Sigmoid colon (tissue), 7 donors: ENCODE measurements around the gene NAGS. TPM values are rescaled to one million over a fixed set of nuclear protein-coding genes. Genes with fewer than 3 reads are reported as not detected.

Experiments used
- DNase-seq: peaks from one replicate; pipeline ENCODE4 v3.0.0-alpha.2; 2019
- H3K27ac ChIP-seq, 4 donors: fragments of 200-600 bp; sonication (generic); one replicate each; pipeline ENCODE4 v1.5.1; 2016 to 2019; ENCODE audit warnings: mild to moderate bottlenecking in 1 of 4
- H3K27me3 ChIP-seq, 3 donors: fragments of 200-600 bp; sonication (generic); one replicate each; pipeline ENCODE4 v1.5.1; 2019; ENCODE audit warnings: mild to moderate bottlenecking in 1 of 3
- H3K36me3 ChIP-seq, 4 donors: fragments of 200-600 bp; sonication (generic); one replicate each; pipeline ENCODE4 v1.5.1; 2016 to 2019
- H3K4me1 ChIP-seq, 4 donors: fragments of 200-600 bp; sonication (generic); one replicate each; pipeline ENCODE4 v1.5.1; 2017 to 2019
- H3K4me3 ChIP-seq, 4 donors: fragments of 200-600 bp; sonication (generic); one replicate each; pipeline ENCODE4 v1.5.1; 2017 to 2019; ENCODE audit warnings: mild to moderate bottlenecking in 2 of 4, moderate library complexity in 1 of 4
- H3K9me3 ChIP-seq, 4 donors: fragments of 200-600 bp in 3 of 4; sonication (generic) in 3 of 4; one replicate each; pipeline versions ENCODE4 v1.5.1 to v1.6.1; 2013 to 2019
- CTCF ChIP-seq, 4 experiments: fragments of 450-650 bp in 3 of 4; fragments of 200-600 bp in 1 of 4; IDR thresholded peaks; one replicate each; pipeline ENCODE4 v1.5.1; 2016 to 2019; ENCODE audit warnings: antibody characterized with exemption in 4 of 4, mild to moderate bottlenecking in 3 of 4, moderate library complexity in 2 of 4
- EP300 ChIP-seq, 4 donors: sonication (generic); formaldehyde crosslinking; IDR thresholded peaks; one replicate each; pipeline ENCODE4 v1.6.1; 2017; ENCODE audit warnings: antibody characterized with exemption in 4 of 4
- POLR2A ChIP-seq, 2 donors: fragments of 450-650 bp; IDR thresholded peaks; one replicate each; pipeline ENCODE4 v1.6.1; 2016; ENCODE audit warnings: antibody characterized with exemption in 2 of 2, mild to moderate bottlenecking in 2 of 2, moderate library complexity in 2 of 2
- POLR2AphosphoS5 ChIP-seq, 4 donors: sonication (generic); formaldehyde crosslinking; IDR thresholded peaks; one replicate each; pipeline ENCODE4 v1.6.1; 2017; ENCODE audit warnings: antibody characterized with exemption in 4 of 4
- WGBS, 2 donors: extraction: QIAGEN DNeasy Blood & Tissue Kit; methylation state at CpG; one replicate each; pipeline ENCODE4 v1.1.7; 2013; 5-methylcytosine and 5-hydroxymethylcytosine counted together
- intact Hi-C: fragments of 100-400 bp; cut with DNase I; formaldehyde crosslinking; loops from one replicate; pipeline ENCODE4 v1.15.1; 2023
- polyA plus RNA-seq, 3 donors: library from polyadenylated mRNA; stranded (reverse); fragments of 200-250 nt; gene quantifications; one replicate each; pipeline ENCODE4 v1.2.3, GENCODE V29; 2013
- total RNA-seq, 4 donors: library from RNA; depleted of rRNA; stranded (reverse); fragments of >200 nt; gene quantifications; one replicate each; pipeline ENCODE4 v1.1.0, GENCODE V29; 2016
- donor health status: healthy with polysubstance abuse.
- donor health status: Bipolar disorder and iron deficiency.
- donor health status: healthy.

Gene NAGS
- total and polyA plus RNA-seq, 7 donors: 0.54 to 13.2 (median 1.4) TPM

GRCh38 chr17:44000141-44000860, 4.1 kb upstream of the NAGS start:
- intact Hi-C loops: no loop called here
- Histone ChIP-seq H3K36me3 (no peaks in the 10 kb centered on the region), H3K4me1 (peaks cover 0 to 12% (median 11%) of the 10 kb centered on the region in 4 donors), H3K27me3 (peaks cover 16 to 37% (median 26%) of the 10 kb centered on the region in 3 donors), H3K9me3 (no peaks in the 10 kb centered on the region), H3K4me3 (no peak overlapping the region), H3K27ac (no peak overlapping the region)
- TF ChIP-seq CTCF (IDR thresholded peaks at IDR 0.05) (no peak), POLR2AphosphoS5 (IDR thresholded peaks at IDR 0.05) (no peak), EP300 (IDR thresholded peaks at IDR 0.05) (no peak), POLR2A (IDR thresholded peaks at IDR 0.05) (no peak)
- 84 to 88% methylated on average over 12 of the region's 12 CpGs for WGBS, 2 donors
- DNase-seq: no peak

GRCh38 chr17:44000871-44001460, 3.5 kb upstream of the NAGS start:
- no peak overlapping the region for H3K27ac ChIP-seq
- intact Hi-C loops: no loop called here
- no peak overlapping the region for H3K4me3 ChIP-seq
- DNase-seq: no peak
- WGBS, 2 donors: 70 to 83% methylated on average over 6 of the region's 6 CpGs
- no peaks in the 10 kb centered on the region for H3K36me3 ChIP-seq
- peaks cover 0 to 19% (median 17%) of the 10 kb centered on the region in 4 donors for H3K4me1 ChIP-seq
- no peak for TF ChIP-seq CTCF (IDR thresholded peaks at IDR 0.05)
- TF ChIP-seq EP300 (IDR thresholded peaks at IDR 0.05): no peak
- TF ChIP-seq POLR2A (IDR thresholded peaks at IDR 0.05): no peak
- no peak for TF ChIP-seq POLR2AphosphoS5 (IDR thresholded peaks at IDR 0.05)
- H3K9me3 ChIP-seq: no peaks in the 10 kb centered on the region
- H3K27me3 ChIP-seq: peaks cover 21 to 44% (median 27%) of the 10 kb centered on the region in 3 donors

GRCh38 chr17:44001461-44001920, 2.9 kb upstream of the NAGS start:
- no peak for DNase-seq
- Histone ChIP-seq H3K4me3 (no peak overlapping the region), H3K4me1 (peaks cover 0 to 24% (median 22%) of the 10 kb centered on the region in 4 donors), H3K27me3 (peaks cover 22 to 49% (median 25%) of the 10 kb centered on the region in 3 donors), H3K36me3 (no peaks in the 10 kb centered on the region), H3K27ac (no peak overlapping the region), H3K9me3 (no peaks in the 10 kb centered on the region)
- WGBS, 2 donors: 70 to 79% methylated on average over 2 of the region's 2 CpGs
- intact Hi-C loops: no loop called here
- TF ChIP-seq CTCF (IDR thresholded peaks at IDR 0.05): no peak
- no peak for TF ChIP-seq EP300 (IDR thresholded peaks at IDR 0.05)
- no peak for TF ChIP-seq POLR2AphosphoS5 (IDR thresholded peaks at IDR 0.05)
- TF ChIP-seq POLR2A (IDR thresholded peaks at IDR 0.05): no peak

GRCh38 chr17:44002141-44002848, 2.1 kb upstream of the NAGS start:
- peaks cover 22 to 57% (median 30%) of the 10 kb centered on the region in 3 donors for H3K27me3 ChIP-seq
- no peaks in the 10 kb centered on the region for H3K36me3 ChIP-seq
- no peaks in the 10 kb centered on the region for H3K9me3 ChIP-seq
- TF ChIP-seq CTCF (IDR thresholded peaks at IDR 0.05): no peak
- TF ChIP-seq POLR2A (IDR thresholded peaks at IDR 0.05): no peak
- TF ChIP-seq EP300 (IDR thresholded peaks at IDR 0.05): no peak
- no peak for TF ChIP-seq POLR2AphosphoS5 (IDR thresholded peaks at IDR 0.05)
- no peak overlapping the region for H3K27ac ChIP-seq
- 82 to 84% methylated on average over 9 of the region's 9 CpGs for WGBS, 2 donors
- no peak for DNase-seq
- no peak overlapping the region for H3K4me3 ChIP-seq
- H3K4me1 ChIP-seq: peaks cover 0 to 32% (median 31%) of the 10 kb centered on the region in 4 donors
- intact Hi-C loops: no loop called here
